ENCODE results near the gene OSBPL6.

DNA sequence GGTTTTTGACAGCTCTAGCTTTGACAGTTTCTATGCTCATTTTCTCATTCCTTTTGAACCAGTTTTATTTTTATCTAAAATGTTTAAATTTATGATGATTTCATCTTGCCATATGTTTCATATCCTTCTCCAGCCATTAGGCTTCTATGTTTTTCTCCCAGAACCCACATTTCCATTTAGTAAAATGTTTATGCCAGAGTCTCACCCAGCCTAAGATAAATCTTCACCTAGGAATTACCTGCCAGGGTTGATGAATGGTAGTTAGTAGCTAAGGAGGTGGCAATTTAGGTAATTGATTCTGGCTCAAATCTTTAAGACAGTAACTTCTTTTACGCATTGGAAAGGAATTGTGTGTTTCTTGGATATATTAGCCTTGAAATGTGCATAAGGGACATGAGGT is 173.0 kb downstream of the OSBPL6 start:
- TF ChIP-seq, protein P1, sequence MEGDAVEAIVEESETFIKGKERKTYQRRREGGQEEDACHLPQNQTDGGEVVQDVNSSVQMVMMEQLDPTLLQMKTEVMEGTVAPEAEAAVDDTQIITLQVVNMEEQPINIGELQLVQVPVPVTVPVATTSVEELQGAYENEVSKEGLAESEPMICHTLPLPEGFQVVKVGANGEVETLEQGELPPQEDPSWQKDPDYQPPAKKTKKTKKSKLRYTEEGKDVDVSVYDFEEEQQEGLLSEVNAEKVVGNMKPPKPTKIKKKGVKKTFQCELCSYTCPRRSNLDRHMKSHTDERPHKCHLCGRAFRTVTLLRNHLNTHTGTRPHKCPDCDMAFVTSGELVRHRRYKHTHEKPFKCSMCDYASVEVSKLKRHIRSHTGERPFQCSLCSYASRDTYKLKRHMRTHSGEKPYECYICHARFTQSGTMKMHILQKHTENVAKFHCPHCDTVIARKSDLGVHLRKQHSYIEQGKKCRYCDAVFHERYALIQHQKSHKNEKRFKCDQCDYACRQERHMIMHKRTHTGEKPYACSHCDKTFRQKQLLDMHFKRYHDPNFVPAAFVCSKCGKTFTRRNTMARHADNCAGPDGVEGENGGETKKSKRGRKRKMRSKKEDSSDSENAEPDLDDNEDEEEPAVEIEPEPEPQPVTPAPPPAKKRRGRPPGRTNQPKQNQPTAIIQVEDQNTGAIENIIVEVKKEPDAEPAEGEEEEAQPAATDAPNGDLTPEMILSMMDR (IDR thresholded peaks at IDR 0.05; ENCODE audit: low read depth, low read length, poor library complexity, severe bottlenecking), result no peak
- TF ChIP-seq EZH2phosphoT487 (IDR thresholded peaks at IDR 0.05; ENCODE audit: borderline replicate concordance, low read length), result no peak
